ENCODE measurements around the gene FHIP1B.
A peak's percentile ranks its signal among the peaks of the same experiment; 100 is the strongest.

Gene FHIP1B

GRCh38 chr11:6240139-6240538 lies 5.7 kb upstream of the FHIP1B start:
- DNase-seq (ENCODE audit: low read depth): no peak
- H3K4me3 ChIP-seq (ENCODE audit: low read depth, low read length): no peak overlapping the region
- no peak for TF ChIP-seq CTCF (IDR thresholded peaks at IDR 0.05; ENCODE audit: low read depth, low read length, missing control alignments)

- TF ChIP-seq CTCF (IDR thresholded peaks at IDR 0.05; ENCODE audit: low read depth, low read length, missing control alignments): no peak
- H3K4me3 ChIP-seq (ENCODE audit: low read depth, low read length): no peak within 1 kb of the TSS
- no peak for DNase-seq (ENCODE audit: low read depth)
Observed at GRCh38 chr11:6238902-6239301, 4.5 kb upstream of the FHIP1B start, which contains the start of gene CNGA4. Gene CNGA4, plus strand, starts transcription at chr11:6239089. Its CDS starts 118 bp downstream, at chr11:6239207.

- no peak for TF ChIP-seq CTCF (IDR thresholded peaks at IDR 0.05; ENCODE audit: low read depth, low read length, missing control alignments)
- no peak for DNase-seq (ENCODE audit: low read depth)
- H3K4me3 ChIP-seq (ENCODE audit: low read depth, low read length): no peak overlapping the region
Observed at GRCh38 chr11:6237761-6238302, 3.4 kb upstream of the FHIP1B start.

GRCh38 chr11:6237266-6237665 lies 2.8 kb upstream of the FHIP1B start:
- no peak for DNase-seq (ENCODE audit: low read depth)
- no peak overlapping the region for H3K4me3 ChIP-seq (ENCODE audit: low read depth, low read length)
- no peak for TF ChIP-seq CTCF (IDR thresholded peaks at IDR 0.05; ENCODE audit: low read depth, low read length, missing control alignments)

GRCh38 chr11:6233984-6234386 lies 451 bp downstream of the FHIP1B start:
- TF ChIP-seq CTCF (IDR thresholded peaks at IDR 0.05; ENCODE audit: low read depth, low read length, missing control alignments): no peak
- no peak for DNase-seq (ENCODE audit: low read depth)
- peak overlapping the region; percentile 99 for H3K4me3 ChIP-seq (ENCODE audit: low read depth, low read length)

GRCh38 chr11:6232899-6233298 lies 1.5 kb downstream of the FHIP1B start:
- H3K4me3 ChIP-seq (ENCODE audit: low read depth, low read length): no peak overlapping the region
- TF ChIP-seq CTCF (IDR thresholded peaks at IDR 0.05; ENCODE audit: low read depth, low read length, missing control alignments): no peak

GRCh38 chr11:6229911-6230310 lies 4.5 kb downstream of the FHIP1B start:
- H3K4me3 ChIP-seq (ENCODE audit: low read depth, low read length): no peak overlapping the region
- DNase-seq (ENCODE audit: low read depth): no peak
- no peak for TF ChIP-seq CTCF (IDR thresholded peaks at IDR 0.05; ENCODE audit: low read depth, low read length, missing control alignments)

More at GRCh38 chr11:6232899-6233298, 1.5 kb downstream of the FHIP1B start:
- no peak for DNase-seq (ENCODE audit: low read depth)

Data from GM12864 (cell line).